Hepatocyte (in vitro differentiated cells): ENCODE results near the gene SNX20. TPM values are rescaled to one million over a fixed set of nuclear protein-coding genes. Genes with fewer than 3 reads are reported as not detected.

Experiments used
- DNase-seq: peaks from one replicate; pipeline ENCODE4 v3.0.0-alpha.2; 2016; ENCODE audit warnings: low spot score
- H2AFZ ChIP-seq: fragments of 200-600 bp; sonication (generic); 2 replicates; pipeline ENCODE4 v1.6.0; 2016; ENCODE audit warnings: antibody characterized with exemption, mild to moderate bottlenecking
- H3K27ac ChIP-seq: fragments of 200-600 bp; sonication (generic); 2 replicates; pipeline ENCODE4 v1.5.1; 2016; ENCODE audit warnings: mild to moderate bottlenecking
- H3K27me3 ChIP-seq: fragments of 200-600 bp; sonication (generic); 2 replicates; pipeline ENCODE4 v1.6.1; 2016
- H3K36me3 ChIP-seq: fragments of 200-600 bp; sonication (generic); replicated peaks from 2 replicates; pipeline ENCODE4 v1.5.1; 2016; ENCODE audit warnings: low read depth; ENCODE audit not compliant: insufficient read depth
- H3K4me1 ChIP-seq: fragments of 200-600 bp; sonication (generic); 2 replicates; pipeline ENCODE4 v1.5.1; 2016; ENCODE audit warnings: mild to moderate bottlenecking, moderate library complexity; ENCODE audit not compliant: insufficient read depth
- H3K4me2 ChIP-seq: fragments of 200-600 bp; sonication (generic); 2 replicates; pipeline ENCODE4 v1.6.0; 2016
- H3K4me3 ChIP-seq: fragments of 200-600 bp; sonication (generic); 2 replicates; pipeline ENCODE4 v1.5.1; 2016; ENCODE audit warnings: mild to moderate bottlenecking
- H3K79me2 ChIP-seq: fragments of 200-600 bp; sonication (generic); 2 replicates; pipeline ENCODE4 v1.6.0; 2017; ENCODE audit warnings: mild to moderate bottlenecking
- H3K9me2 ChIP-seq: fragments of 200-600 bp; sonication (generic); replicated peaks from 2 replicates; pipeline ENCODE4 v1.6.0; 2017; ENCODE audit warnings: mild to moderate bottlenecking; ENCODE audit not compliant: insufficient read depth
- H3K9me3 ChIP-seq: fragments of 200-600 bp; sonication (generic); 2 replicates; pipeline ENCODE4 v1.5.1; 2016; ENCODE audit warnings: low read depth, mild to moderate bottlenecking
- H4K20me1 ChIP-seq: fragments of 200-600 bp; sonication (generic); 2 replicates; pipeline ENCODE4 v1.6.0; 2016; ENCODE audit warnings: mild to moderate bottlenecking; ENCODE audit not compliant: insufficient read depth, poor library complexity, severe bottlenecking
- CTCF ChIP-seq: fragments of 200-600 bp; sonication (generic); IDR thresholded peaks from 2 replicates; pipeline ENCODE4 v1.5.1; 2016; ENCODE audit warnings: antibody characterized with exemption, mild to moderate bottlenecking; ENCODE audit not compliant: poor library complexity
- EZH2 ChIP-seq: fragments of 200-600 bp; sonication (generic); IDR thresholded peaks from 2 replicates; pipeline ENCODE4 v1.6.1; 2016; ENCODE audit warnings: antibody characterized with exemption, mild to moderate bottlenecking, borderline replicate concordance
- EZH2phosphoT487 ChIP-seq: fragments of 200-600 bp; sonication (generic); IDR thresholded peaks from one replicate; pipeline ENCODE4 v1.6.1; 2018; ENCODE audit warnings: antibody characterized with exemption, mild to moderate bottlenecking, low read depth, moderate library complexity; ENCODE audit not compliant: unreplicated experiment, severe bottlenecking
- WGBS: methylation state at CpG from one replicate; pipeline ENCODE4 v1.1.6; 2016; ENCODE audit warnings: low lambda C conversion rate; ENCODE audit errors: missing lambda C conversion rate; 5-methylcytosine and 5-hydroxymethylcytosine counted together
- polyA plus RNA-seq: library from polyadenylated mRNA; unstranded; fragments of >200 nt; fragmentation: Nextera tagmentation; extraction: Ambion mirVana; gene quantifications from 2 replicates; pipeline ENCODE4 v1.2.1, GENCODE V29; 2016
- total RNA-seq: library from RNA; depleted of rRNA; stranded (reverse); fragments of >200 nt; gene quantifications from 2 replicates; pipeline ENCODE4 v1.2.3, GENCODE V29; 2014

Gene SNX20
- total and polyA plus RNA-seq, 2 experiments from 2014 or later, result not detected

- Histone ChIP-seq H3K9me3 (no peaks in the 10 kb centered on the region), H3K27ac (no peak overlapping the region), H3K27me3 (no peaks in the 10 kb centered on the region), H4K20me1 (no peaks in the 10 kb centered on the region), H2AFZ (no peak overlapping the region), H3K4me3 (no peak overlapping the region), H3K4me2 (no peak overlapping the region), H3K36me3 (no peaks in the 10 kb centered on the region), H3K9me2 (no peaks in the 10 kb centered on the region), H3K4me1 (no peaks in the 10 kb centered on the region), H3K79me2 (no peaks in the 10 kb centered on the region)
- TF ChIP-seq EZH2 (no peak), EZH2phosphoT487 (no peak), CTCF (no peak)
- WGBS, result 79% methylated on average over 7 of the region's 7 CpGs
- no peak for DNase-seq
Observed at GRCh38 chr16:50677351-50677750, 3.8 kb downstream of the SNX20 start.

GRCh38 chr16:50676684-50677225, 4.4 kb downstream of the SNX20 start:
- H3K9me3 ChIP-seq, result peaks cover 3% of the 10 kb centered on the region
- TF ChIP-seq EZH2phosphoT487, result no peak
- no peak for TF ChIP-seq CTCF
- TF ChIP-seq EZH2, result no peak
- no peak for DNase-seq
- H3K9me2 ChIP-seq, result no peaks in the 10 kb centered on the region
- H2AFZ ChIP-seq, result no peak overlapping the region
- no peak overlapping the region for H3K4me3 ChIP-seq
- H3K4me1 ChIP-seq, result no peaks in the 10 kb centered on the region
- no peaks in the 10 kb centered on the region for H3K36me3 ChIP-seq
- 85% methylated on average over 9 of the region's 9 CpGs for WGBS
- H3K79me2 ChIP-seq, result no peaks in the 10 kb centered on the region
- H3K4me2 ChIP-seq, result no peak overlapping the region
- H3K27me3 ChIP-seq, result no peaks in the 10 kb centered on the region
- no peaks in the 10 kb centered on the region for H4K20me1 ChIP-seq
- H3K27ac ChIP-seq, result no peak overlapping the region

- H4K20me1 ChIP-seq, result no peaks in the 10 kb centered on the region
- H3K4me2 ChIP-seq, result no peak overlapping the region
- H3K4me1 ChIP-seq, result no peaks in the 10 kb centered on the region
- no peak for DNase-seq
- H3K9me2 ChIP-seq, result no peaks in the 10 kb centered on the region
- 84% methylated on average over 23 of the region's 23 CpGs for WGBS
- no peak overlapping the region for H3K27ac ChIP-seq
- no peak overlapping the region for H2AFZ ChIP-seq
- no peak overlapping the region for H3K4me3 ChIP-seq
- H3K36me3 ChIP-seq, result no peaks in the 10 kb centered on the region
- TF ChIP-seq EZH2 (no peak), EZH2phosphoT487 (no peak), CTCF (no peak)
- H3K79me2 ChIP-seq, result no peaks in the 10 kb centered on the region
- H3K27me3 ChIP-seq, result no peaks in the 10 kb centered on the region
- H3K9me3 ChIP-seq, result peaks cover 4% of the 10 kb centered on the region
Observed at GRCh38 chr16:50675686-50676610, 5.2 kb downstream of the SNX20 start.
